Adipocyte (in vitro differentiated cells): ENCODE measurements around the gene SSTR5.
A peak's percentile ranks its signal among the peaks of the same experiment; 100 is the strongest.
"Not testable (repeated sequence)": the region's sequence is repeated elsewhere in the genome, so short reads cannot be mapped to it uniquely, and the experiment has no call there.

Experiments used
- DNase-seq: peaks from one replicate; pipeline ENCODE4 v3.0.0-alpha.2; 2015; ENCODE audit warnings: low read depth
- H3K27me3 ChIP-seq: replicated peaks from 2 replicates; pipeline ENCODE4 v1.7.0; 2013; ENCODE audit warnings: mild to moderate bottlenecking, low read length, moderate library complexity; ENCODE audit not compliant: control insufficient read depth, insufficient read depth
- H3K36me3 ChIP-seq: 2 replicates; pipeline ENCODE4 v1.7.0; 2013; ENCODE audit warnings: low read length, mild to moderate bottlenecking, moderate library complexity; ENCODE audit not compliant: control insufficient read depth, insufficient read depth, severe bottlenecking
- H3K4me1 ChIP-seq: 2 replicates; pipeline ENCODE4 v1.7.0; 2013; ENCODE audit warnings: mild to moderate bottlenecking, low read length, moderate library complexity; ENCODE audit not compliant: control insufficient read depth, insufficient read depth
- H3K4me3 ChIP-seq: 2 replicates; pipeline ENCODE4 v1.7.0; 2013; ENCODE audit warnings: mild to moderate bottlenecking, low read length, moderate library complexity
- H3K9ac ChIP-seq: 2 replicates; pipeline ENCODE4 v1.7.0; 2013; ENCODE audit warnings: mild to moderate bottlenecking, low read length, moderate library complexity
- H3K9me3 ChIP-seq: 2 replicates; pipeline ENCODE4 v1.7.0; 2013; ENCODE audit warnings: mild to moderate bottlenecking, low read length, moderate library complexity; ENCODE audit not compliant: control insufficient read depth

The SSTR5 gene

DNA sequence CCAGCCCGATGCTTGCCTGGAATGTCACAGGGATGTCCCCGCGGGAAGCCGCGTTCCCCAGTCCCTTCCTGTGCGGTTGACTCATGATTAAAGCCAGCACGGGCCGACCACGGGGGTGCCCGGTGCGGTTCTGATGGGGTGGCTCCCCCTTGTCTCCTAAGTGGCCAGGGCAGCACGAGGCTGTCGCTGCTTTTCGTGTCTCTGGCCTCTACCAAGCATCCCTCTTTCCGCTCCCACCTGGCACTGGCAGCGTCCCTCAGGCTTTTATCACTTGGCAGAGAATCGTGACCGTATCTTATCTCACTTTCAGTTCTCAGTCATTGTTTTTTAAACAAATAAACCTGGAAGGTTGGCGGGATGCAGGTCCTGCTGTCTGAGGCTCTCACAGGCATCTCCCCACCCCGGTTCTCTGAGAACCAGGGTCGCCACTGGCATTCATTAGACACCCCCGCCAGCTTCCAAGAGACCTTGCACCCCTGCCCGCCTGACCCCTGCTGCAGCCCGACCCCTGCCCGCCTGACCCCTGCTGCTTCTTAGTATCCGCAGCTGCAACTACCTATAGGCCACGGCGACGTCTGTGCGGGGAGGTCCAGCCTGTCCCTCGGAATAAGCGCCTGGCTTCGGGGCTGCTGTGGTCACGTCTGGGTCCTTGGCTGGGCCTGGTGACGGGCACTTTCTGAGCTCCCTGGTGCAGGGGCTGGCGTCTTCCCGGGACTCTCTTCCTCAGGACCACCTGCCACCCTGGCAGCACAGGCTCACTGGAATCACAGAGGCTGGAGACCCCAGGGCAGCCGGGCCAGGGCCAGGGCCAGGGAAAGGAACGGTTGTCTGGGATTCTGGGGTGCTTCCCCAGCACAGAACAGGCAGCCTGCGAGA lies 16.0 kb downstream of the SSTR5 start:
- H3K36me3 ChIP-seq: no peaks in the 10 kb centered on the region
- peaks cover 27% of the 10 kb centered on the region for H3K27me3 ChIP-seq
- no peak overlapping the region for H3K4me3 ChIP-seq
- H3K9ac ChIP-seq: no peak overlapping the region
- DNase-seq: no peak
- H3K4me1 ChIP-seq: peaks cover 10% of the 10 kb centered on the region
- peaks cover 21% of the 10 kb centered on the region for H3K9me3 ChIP-seq

DNA sequence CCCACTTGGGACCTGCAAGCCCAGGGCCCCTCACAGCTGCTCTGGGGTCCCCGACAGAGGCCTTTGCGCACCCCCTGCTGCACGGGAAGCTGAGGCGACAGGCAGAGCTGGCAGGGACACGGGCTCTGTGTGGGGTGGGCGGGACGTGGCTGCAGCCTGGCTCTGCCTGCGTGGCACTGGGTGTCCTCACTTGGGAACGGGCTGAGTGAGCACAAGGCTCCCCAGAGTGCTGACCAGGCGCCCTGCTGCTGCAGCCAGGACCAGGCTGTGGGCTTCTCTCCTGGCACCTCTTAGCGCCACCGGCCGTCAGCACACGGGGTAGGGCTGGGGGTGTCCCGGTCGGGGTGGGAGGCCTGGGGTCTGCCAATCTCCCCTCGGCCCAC lies 16.9 kb downstream of the SSTR5 start:
- no peak for DNase-seq
- Histone ChIP-seq H3K36me3 (no peaks in the 10 kb centered on the region), H3K27me3 (peaks cover 22% of the 10 kb centered on the region)

DNA sequence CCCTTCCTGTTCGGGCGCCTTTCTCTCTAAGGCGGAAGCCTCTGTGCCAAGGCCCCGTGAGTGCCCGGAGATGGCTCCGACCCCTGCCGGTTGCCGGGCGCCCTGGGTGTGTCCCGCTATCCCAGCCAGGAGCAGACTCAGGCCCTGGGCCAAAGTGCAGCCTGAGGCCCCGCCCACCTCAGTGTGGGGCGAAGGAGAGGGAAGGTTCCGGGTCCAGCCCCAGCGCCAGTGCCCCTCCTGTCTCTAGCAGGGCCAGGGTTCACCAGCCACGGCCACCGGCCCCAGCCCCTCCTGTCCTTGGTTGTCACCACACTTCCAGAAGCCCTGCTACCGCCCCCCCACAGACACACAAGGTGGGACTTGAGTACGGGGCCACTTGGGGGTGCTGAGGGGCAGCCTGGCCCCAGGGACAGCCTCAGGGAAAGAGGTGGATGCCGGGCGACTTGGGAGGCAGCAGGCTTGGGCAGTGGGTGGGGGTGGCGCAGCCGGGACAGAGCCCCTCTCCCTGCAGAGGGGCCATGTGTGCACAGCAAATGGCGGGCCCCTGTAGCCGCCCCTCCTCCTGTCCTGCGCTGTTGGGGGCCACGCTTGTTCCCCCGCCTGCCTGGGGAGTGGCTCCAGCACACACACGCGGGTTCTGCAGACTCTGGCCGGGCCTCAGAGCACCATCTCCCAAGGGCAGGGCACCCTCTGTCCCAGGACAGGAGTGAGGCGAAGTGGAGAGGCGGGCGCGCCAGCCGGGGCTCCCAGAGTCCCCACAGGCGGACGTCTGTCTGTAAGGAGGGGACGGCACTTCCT lies 17.5 kb downstream of the SSTR5 start:
- Histone ChIP-seq H3K9me3 (peaks cover 9% of the 10 kb centered on the region), H3K27me3 (peaks cover 22% of the 10 kb centered on the region), H3K4me3 (peak overlapping the region; percentile 47), H3K36me3 (no peaks in the 10 kb centered on the region), H3K4me1 (peaks cover 10% of the 10 kb centered on the region), H3K9ac (peak overlapping the region; percentile 16)
- no peak for DNase-seq

More for the DNA sequence above, 16.9 kb downstream of the SSTR5 start:
- H3K9ac ChIP-seq: no peak overlapping the region
- H3K9me3 ChIP-seq: peaks cover 14% of the 10 kb centered on the region
- no peak overlapping the region for H3K4me3 ChIP-seq
- H3K4me1 ChIP-seq: peaks cover 10% of the 10 kb centered on the region

DNA sequence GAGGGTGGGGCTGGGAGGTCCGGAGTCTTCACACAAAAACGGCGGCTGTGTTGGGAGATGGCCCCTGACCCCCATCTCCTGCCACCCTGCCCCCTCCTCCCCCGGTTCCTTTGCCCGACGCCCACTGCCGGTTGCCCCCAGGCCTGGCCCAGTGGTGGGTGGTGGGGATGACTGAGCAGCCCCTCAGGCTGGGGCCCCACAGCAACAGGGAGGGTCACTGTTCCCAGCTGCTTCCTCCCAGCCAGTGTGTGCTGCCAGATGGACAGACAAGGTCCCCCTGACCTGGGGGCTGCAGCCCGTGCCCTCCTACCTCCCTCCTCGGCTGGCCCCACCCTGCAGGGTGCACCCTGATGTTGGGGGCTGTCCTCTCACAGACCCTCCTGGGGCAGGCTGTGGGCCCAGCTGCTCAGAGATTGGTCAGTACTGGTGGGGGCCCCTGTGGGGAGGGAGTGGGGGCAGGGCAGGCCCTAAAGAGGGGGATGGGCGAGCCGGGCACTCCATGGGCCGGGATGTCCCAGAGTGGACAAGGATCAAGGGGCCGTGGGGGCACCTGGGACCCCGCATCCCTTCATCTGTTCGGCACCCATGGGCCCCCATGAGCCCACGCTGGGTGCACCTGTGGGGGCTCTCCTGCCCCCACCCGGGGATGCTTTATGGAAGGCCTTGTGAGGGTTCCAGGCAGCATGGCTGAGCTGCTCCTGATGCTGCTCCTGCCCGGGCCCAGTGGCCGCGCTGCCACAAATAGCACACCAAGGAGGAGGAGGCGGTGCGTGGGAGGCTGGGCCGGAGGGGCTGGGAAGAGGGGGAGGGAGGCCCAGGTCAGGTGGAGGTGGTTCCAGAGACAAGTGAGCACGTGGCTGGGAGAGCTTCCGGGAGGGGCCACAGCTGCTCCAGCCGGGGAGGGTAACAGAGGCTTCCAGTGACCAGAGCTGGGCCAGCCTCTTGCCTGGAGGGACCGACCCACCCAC lies 18.4 kb downstream of the SSTR5 start:
- H3K9ac ChIP-seq: no peak overlapping the region
- peaks cover 22% of the 10 kb centered on the region for H3K27me3 ChIP-seq
- H3K4me1 ChIP-seq: peaks cover 10% of the 10 kb centered on the region
- H3K9me3 ChIP-seq: no peaks in the 10 kb centered on the region
- DNase-seq: no peak
- no peaks in the 10 kb centered on the region for H3K36me3 ChIP-seq
- H3K4me3 ChIP-seq: no peak overlapping the region

DNA sequence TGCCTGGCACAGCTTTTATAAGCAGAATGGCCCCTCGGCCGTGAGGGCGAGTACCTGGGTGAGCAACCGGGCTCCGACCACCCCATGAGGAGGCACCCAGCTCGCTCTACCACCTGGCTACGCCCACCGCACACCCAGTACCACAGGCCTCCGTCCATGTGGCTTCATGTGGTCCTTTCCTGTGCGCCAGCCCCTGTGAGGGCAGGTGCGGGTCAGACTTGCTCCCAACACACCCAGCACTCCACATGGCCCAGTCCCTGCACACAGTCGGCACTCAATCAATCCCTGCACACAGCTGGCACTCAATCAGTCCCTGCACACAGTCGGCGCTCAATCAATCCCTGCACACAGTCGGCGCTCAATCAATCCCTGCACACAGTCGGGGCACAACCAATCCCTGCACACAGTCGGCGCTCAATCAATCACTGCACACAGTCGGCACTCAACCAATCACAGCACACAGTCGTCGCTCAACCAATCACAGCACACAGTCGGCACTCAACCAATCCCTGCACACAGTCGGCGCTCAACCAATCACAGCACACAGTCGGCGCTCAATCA lies 19.5 kb downstream of the SSTR5 start:
- Histone ChIP-seq H3K4me1 (peaks cover 10% of the 10 kb centered on the region), H3K9me3 (no peaks in the 10 kb centered on the region), H3K4me3 (no peak overlapping the region), H3K9ac (no peak overlapping the region), H3K36me3 (no peaks in the 10 kb centered on the region), H3K27me3 (peaks cover 22% of the 10 kb centered on the region)
- DNase-seq: no peak

DNA sequence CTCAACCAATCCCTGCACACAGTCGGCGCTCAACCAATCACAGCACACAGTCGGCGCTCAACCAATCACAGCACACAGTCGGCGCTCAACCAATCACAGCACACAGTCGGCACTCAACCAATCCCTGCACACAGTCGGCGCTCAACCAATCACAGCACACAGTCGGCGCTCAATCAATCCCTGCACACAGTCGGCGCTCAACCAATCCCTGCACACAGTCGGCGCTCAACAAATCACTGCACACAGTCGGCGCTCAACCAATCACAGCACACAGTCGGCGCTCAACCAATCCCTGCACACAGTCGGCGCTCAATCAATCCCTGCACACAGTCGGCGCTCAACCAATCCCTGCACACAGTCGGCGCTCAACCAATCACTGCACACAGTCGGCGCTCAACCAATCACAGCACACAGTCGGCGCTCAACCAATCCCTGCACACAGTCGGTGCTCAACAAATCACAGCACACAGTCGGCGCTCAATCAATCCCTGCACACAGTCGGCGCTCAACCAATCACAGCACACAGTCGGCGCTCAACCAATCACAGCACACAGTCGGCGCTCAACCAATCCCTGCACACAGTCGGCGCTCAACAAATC lies 20.2 kb downstream of the SSTR5 start:
- peaks cover 17% of the 10 kb centered on the region for H3K4me1 ChIP-seq
- DNase-seq, H3K36me3 ChIP-seq, H3K9me3 ChIP-seq, H3K9ac ChIP-seq, H3K4me3 ChIP-seq: not testable (repeated sequence)
- peaks cover 22% of the 10 kb centered on the region for H3K27me3 ChIP-seq

DNA sequence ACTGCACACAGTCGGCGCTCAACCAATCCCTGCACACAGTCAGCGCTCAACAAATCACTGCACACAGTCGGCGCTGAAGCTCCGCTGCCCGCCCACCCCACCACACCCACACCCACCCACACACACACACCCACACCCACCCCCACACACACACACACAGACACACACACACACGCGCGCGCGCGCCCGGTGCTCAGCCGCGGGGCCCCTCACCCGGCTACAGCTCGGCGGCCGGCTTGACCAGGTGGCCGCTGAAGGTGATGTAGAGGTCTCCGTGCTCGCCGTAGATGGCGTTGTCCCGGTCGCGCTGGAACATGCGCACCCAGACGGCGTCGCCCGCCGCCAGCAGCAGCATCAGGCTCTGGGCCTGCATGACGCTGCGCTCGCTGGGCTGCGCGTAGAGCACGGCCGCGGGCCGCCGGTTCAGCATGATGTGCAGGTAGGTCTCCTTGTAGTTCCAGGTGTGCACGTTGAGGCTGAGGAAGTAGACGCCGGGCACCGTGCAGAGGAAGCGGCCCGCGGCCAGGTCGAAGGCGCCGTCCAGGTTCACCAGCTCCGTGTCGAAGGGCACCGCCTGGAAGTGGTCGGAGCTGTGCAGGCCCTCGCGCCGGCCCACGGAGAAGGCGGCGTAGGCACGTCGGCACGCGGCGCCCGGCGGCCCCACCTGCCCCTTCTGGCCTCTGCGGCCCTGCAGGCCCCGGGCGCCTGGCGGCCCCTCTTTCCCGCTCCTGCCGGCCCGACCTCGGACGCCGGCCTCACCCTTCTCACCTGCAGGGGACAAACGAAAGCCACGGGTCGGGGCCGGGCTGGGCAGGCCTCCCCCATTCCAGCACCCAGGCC lies 21.0 kb downstream of the SSTR5 start:
- Histone ChIP-seq H3K27me3 (peaks cover 15% of the 10 kb centered on the region), H3K9ac (no peak overlapping the region), H3K9me3 (no peaks in the 10 kb centered on the region), H3K4me1 (peaks cover 20% of the 10 kb centered on the region), H3K36me3 (no peaks in the 10 kb centered on the region), H3K4me3 (no peak overlapping the region)
- DNase-seq: no peak

DNA sequence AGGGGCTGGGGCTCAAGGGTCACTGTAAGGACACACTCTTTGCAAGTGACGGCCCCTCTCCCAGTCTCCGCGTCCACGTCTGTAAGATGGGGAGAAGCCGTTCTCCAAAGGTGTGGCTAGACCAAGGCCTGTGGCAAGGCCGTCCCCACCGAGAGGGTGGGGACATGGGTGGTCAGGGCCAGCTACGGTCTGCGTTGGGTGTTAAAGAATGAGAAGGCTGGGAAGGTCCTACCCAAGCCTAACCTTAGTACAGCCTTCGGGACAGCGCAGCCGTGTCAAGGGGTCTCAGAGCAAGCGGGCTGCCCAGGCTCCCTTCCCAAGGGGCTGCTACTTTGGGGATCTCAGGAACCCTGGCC lies 21.6 kb downstream of the SSTR5 start:
- Histone ChIP-seq H3K4me3 (no peak overlapping the region), H3K36me3 (no peaks in the 10 kb centered on the region), H3K27me3 (peaks cover 10% of the 10 kb centered on the region), H3K9me3 (no peaks in the 10 kb centered on the region), H3K9ac (no peak overlapping the region), H3K4me1 (peaks cover 20% of the 10 kb centered on the region)
- no peak for DNase-seq

DNA sequence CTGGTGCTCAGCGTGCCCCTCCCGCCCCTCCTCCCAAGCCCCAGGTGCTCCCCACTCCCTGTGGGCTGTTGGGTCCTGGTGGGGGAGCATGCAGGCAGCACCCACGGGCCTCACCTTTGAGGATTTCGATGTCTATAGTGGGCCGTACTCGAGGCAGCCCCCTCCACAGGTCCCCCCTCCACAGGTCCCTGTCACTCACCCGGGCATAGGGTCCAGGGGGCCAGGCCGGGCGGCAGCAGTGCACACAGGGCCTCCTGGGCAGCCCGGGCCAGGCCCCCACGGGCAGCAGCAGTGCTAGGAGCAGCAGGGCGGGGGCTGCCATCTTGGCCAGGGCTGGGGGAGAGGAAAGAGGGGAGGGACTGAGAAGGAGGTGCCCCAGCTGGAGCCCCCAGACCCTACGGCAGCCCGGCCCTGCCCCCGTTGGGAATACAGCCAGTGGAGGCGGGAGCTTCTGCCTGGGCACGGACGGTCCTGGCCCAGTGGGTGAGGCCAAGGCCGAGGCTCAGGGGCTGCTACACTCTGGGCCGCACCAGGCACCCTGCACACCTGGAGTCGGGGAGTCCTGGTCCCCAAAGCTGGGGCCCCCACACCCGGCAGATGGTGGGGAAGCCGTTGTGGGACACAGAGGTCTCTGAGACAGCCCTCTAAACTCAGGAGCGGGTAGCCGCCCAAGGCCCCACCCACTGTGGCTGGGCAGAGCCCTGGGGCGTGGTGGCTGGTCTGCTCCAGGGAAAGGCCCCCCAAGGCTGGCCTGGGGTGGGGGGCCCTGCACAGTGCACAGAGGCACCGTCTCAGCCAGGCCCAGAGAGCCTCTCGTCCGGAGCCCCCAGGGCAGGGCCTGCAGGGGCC lies 22.3 kb downstream of the SSTR5 start:
- H3K4me1 ChIP-seq: peaks cover 15% of the 10 kb centered on the region

More for the DNA sequence above, 22.3 kb downstream of the SSTR5 start:
- no peak for DNase-seq
- Histone ChIP-seq H3K9ac (no peak overlapping the region), H3K4me3 (no peak overlapping the region), H3K9me3 (no peaks in the 10 kb centered on the region), H3K36me3 (no peaks in the 10 kb centered on the region), H3K27me3 (peaks cover 8% of the 10 kb centered on the region)
